Activated T-cell treated with anti-CD3 and anti-CD28 coated beads for 48 hours (primary cell): ENCODE data around the gene TBC1D8.

ENCODE experiments used
- DNase-seq: peaks from one replicate; pipeline ENCODE4 v3.0.0-alpha.2; 2020; ENCODE audit warnings: low read depth

TBC1D8 gene

DNA sequence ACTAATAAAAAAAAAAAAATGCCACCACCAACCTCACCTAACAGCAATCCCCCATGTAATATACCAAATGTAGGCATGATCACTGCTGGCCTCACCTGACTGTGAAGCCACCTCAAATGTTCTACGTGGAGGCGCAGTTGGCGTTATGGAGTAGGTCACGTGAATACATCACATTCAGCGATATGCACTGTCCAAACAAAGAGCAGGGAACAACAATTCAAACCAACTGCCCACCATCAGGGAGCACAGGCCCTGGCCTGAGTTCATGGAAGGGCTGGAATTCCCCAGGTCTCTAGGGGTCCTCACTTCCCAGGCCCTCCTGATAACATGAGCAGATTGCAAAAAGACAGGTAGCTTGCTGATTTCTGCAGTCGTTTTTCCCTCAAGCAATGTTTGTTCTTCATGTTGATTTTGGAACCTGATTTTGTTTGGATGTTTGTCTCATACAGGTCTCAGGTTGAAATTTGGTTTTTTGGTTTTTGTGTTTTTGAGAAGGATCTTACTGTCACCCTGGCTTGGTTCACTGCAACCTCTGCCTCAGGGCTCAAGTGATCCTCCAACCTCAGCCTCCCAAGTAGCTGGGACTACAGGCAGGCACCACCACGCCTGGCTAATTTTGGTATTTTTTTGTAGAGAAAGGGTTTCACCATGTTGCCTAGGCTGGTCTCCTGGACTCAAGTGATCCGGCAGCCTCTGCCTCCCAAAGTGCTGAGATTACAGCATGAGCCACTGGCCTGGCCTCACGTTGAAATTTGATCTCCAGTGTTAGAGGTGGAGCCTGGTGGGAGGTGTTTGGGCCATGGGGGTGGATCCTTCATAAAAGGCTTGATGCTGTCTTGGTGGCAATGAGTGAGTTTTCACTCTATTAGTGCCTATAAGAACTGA lies 15.5 kb downstream of the TBC1D8 start:
- no peak for DNase-seq

DNA sequence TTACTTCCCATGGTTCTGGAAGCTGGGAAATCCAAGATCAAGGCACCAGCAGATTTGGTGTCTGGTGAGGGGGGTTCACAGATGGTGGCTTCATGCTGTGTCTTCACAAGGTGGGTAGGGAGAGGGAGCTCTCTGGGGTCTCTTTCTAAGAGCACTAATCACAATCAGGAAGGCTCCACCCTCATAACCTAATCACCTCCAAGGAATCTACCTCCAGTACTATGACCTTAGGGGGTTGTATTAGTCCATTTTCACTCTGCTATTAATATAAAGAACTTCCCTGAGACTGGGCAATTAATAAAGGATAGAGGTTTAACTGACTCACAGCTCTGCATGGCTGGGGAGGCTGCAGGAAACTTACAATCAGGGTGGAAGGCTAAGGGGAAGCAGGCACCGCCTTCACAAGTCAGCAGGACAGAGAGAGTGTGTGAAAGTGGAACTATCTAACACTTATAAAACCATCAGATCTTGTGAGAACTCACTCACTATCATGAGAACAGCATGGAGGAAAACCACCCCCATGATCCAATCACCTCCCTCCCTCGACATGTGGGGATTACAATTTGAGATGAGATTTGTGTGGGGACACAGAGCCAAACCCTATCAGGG lies 17.6 kb downstream of the TBC1D8 start:
- no peak for DNase-seq

DNA sequence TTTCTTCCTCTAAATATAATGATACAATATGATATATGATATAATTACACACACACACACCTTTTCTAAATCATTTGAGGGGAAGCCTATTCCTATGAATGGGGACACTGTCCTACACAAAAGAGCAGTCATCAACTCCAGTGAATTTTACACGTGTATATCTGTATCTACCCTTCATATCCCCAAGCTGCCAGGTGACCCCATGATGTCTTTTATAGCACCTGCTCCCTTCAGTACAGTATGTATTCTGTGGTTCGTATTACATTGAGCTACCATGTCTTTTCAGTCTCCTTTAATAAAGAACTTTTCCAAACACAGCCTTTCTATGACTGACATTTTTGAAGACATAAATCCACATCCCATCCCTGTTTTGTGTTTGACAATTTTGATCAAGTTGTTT lies 19.0 kb downstream of the TBC1D8 start:
- DNase-seq = no peak

DNA sequence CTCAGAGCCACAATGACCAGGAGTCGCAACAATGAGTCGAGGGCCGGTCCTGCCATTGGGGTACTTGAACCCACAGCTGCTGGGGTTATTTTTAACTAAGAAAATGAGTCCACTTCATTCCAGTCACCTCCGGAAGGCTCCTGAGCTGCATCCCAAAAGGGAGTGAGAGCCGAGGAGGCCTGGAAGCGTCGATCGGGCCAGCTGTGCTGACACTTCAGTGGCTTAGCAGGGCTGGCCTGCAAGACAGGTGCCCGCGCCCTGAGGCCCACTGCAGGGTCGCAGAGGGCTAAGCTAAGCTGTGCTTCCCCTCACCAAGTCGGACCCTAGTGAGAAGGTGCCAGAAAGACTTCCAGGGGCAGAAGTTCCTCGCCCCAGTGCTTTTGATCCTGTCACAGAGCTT lies 21.1 kb downstream of the TBC1D8 start:
- DNase-seq = no peak

DNA sequence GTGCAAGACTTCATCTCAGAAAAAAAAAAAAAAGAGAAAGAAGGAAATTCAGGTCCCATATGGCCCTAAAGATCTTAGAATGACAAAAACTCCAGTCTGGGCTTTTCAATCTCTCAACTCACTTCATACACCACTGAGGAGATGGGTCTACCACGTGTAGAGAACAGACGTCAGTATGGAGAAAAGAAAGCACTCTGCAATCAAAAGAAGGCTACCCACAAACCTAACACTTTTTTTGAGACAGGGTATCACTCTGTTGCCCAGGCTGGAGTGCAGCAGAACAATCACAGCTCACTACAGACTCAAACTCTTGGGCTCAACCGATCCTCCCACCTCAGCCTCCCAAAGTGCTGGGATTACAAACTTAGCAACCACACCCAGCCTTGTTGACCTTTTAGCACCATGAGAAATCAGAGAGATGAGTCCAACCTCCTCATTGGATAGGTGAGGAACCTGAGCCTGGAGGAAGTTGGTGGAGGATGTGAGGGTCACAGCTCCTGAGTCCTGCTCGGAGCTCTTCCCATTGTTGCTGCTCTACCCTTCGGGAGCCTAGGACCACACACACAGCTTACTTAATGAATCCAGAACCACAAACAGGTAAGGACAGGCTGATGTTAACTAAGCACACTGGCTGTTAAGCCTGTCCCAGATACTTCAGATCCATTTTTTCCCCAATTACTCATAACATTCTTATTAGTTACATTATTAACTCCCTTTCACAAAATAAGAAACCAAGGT lies 23.7 kb downstream of the TBC1D8 start:
- no peak for DNase-seq

DNA sequence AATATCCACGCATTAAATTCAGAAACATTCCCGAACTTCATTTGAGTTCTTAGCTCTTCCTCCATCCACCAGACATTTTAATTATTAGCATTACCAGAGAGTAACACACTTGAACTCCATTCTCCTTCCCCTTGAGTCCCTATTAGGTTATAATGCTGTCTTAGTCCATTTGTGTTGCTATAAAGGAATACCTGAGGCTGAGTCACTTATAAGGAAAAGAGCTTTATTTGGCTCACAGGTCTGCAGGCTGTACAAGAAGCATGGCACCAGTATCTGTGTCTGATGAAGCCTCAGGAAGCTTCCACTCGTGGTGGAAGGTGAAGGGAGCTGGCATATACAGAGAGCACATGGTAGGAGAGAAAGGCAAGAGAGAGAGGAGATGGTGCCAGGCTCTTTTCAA lies 25.4 kb downstream of the TBC1D8 start:
- no peak for DNase-seq

DNA sequence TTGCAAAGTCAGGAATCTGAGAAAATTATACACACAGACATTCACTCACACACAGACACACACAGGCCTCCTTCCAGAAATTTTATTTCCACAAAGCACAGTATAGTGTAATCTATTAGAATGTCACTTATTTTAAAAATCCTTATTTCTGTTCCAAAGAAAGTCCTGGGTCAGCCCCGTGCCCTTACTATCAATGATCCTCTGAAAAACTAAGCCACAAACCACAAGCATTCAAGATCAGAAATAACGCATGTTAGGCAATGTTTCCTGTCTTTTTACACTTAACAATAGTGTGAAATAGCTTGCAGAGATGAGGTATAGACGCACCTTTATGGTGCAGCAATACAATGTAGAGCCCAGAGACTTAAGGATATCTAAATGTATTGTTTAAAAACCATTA lies 25.8 kb downstream of the TBC1D8 start:
- no peak for DNase-seq

DNA sequence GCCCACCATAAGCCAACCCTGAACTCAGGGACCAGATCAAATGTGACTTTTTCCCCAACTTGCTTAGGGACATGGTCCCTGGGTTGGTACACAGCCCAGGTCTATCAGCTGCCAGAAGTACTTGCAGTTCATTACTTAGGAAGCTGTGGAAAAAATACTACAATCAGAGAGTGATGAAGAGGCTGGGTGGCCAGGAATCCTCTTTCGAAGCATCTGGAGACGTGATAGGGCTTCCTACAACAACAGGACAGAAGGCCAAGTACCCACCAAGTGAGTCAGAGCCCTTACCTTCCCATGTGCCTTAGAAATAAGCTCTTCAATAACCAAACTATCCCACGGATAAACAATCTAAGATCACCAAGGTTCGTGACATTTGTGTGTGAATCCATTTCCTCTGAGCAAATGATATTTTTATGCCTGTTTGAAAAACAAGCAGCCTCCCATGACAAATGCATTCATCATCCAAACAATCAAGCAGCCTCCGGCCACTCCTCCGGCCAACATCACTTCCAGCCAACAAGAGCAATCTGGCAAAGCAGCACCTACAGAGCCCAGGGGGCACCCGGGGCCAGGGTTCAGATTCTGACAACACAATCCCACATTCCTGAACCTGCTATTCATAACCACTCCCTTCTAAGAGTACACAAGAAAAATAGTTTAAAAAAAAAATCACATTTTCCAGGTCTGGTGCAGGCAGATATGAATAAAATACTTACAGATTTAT lies 26.4 kb downstream of the TBC1D8 start:
- no peak for DNase-seq

DNA sequence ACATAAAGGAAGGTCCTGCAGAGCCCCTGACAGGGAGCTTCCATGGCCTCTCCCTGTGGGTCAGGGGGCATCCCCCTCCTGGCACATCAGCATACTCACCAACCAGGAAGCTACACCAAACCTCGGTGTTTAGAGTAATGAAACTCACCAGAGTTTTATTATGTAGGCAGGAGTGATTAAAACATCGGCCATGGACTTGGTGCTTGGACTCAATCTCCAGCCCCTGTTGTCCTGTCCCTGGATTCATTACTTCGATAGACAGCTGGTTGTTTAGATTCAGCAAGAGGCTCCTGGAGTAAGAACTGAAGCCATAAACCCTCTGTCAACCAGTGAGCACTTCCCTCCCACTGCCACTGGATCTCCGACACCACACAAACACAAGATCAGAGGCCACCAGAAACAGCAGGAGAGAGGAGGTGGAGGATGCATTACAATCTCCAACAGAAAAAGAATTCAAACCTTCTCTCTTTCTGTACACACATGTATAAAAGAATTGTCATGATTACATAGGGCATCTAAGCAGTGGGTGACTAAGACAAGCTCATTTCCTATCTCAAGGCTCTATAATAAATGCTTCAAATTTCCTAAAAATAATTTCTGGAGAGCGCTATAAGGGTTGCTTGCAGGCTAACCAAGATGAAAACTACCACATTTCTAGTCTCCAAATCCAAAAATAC lies 27.2 kb downstream of the TBC1D8 start:
- DNase-seq = no peak

DNA sequence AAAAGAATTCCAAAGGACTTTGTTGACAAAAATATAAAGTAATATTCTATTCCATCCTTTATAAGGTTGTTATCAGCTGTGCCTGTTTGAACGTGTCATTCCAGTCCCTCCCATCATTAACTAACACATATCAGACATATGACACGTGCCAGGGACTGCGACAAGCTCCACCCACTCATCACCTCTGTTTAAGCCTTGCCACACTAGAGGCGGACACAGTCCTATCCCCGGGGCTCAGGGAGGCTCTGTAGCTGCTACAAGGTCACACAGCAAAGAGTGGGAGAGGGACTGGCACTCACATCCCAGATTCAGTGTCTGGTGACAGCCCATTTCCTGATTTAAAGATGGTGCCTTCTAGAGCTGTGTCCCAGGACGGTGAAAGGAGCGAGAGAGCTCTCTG lies 30.0 kb downstream of the TBC1D8 start:
- no peak for DNase-seq

DNA sequence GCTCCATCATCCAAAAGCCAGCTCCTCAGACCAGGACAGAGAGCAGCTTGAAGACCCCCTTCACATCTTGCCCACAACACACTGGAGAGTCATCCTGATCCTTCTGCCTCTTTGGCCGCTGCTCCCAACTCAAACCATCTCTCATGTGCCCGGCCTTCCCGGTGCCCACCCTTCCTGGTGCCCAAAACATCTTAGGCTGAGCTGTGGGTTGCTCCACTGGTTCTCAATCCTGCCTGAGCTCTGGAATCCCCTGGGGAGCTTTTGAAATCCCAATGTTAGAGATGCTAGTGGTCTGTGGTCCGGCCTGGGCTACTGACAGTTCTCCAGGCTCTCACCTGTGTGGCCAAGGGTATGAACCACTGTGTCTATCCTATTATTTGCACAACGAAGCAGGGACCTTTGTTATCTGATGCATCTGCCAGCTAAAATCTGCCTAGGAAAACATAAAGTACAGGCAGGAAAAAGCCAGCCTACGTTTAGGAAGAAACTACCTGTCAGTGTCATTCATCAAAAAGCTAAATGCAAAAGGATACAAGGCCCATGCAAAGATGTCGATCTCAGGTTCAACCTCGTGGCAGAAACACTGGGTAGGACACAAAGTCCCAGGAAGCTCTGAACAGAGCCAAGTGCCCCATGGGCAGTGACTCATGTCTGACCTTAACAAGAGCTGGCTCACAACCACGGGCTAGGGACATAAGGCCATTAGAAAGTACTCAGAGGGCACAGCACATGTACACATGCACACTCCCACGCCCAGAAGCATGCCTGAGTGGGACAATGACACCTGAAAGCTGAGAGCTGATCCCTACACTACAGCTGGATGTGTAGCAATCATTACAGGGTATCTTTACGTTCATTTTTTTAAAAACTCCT lies 30.8 kb downstream of the TBC1D8 start:
- no peak for DNase-seq

DNA sequence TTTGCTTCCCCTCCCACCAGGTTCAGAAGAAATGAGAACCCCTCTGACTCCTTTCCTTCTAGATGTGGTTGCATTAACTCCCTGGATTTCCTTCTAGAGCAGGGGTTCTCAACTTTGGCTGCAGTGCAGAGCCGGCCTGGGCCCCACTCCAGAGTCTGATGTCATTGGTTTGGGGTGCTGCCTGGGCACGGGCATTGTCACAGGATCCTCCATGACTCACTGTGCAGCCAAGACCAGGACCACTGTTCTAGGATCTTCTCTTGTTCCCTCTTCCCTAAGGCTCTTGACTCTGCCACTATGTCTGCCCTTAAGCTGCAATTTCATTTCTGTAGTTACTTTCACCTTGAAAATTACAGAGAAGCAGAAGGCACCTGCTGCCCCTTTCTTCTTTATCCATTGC lies 31.8 kb downstream of the TBC1D8 start:
- no peak for DNase-seq

DNA sequence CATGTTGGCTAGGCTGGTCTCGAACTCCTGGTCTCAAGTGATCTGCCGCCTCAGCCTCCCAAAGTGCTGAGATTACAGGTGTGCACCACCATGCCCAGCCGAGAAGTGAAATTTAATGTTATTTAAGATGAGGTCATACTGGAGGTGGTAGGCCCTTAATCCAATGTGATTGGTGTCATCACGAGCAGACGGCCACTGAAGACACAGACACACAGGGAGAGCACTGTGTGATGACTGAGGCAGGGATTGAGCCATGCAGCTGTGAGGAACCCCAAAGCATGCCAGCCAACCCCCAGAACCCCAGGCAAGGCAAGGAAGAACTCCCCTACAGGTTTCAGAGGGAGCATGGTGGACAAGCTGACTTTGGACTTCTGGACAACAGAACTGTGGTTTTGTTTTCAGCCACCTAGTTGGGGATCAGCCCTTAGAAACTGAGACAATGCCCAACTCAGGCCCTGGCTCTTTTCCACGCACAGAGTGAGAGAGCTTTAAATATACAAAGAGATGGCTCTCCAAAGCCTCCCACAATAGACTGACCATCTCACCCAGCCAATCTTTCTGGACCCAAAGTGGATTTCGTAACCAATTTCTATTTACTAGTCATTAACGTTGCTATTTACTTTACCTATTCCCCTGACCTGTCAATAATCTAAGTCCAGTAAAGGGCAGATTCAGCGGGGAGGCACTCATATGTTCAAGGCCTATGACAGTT lies 34.2 kb downstream of the TBC1D8 start:
- no peak for DNase-seq

DNA sequence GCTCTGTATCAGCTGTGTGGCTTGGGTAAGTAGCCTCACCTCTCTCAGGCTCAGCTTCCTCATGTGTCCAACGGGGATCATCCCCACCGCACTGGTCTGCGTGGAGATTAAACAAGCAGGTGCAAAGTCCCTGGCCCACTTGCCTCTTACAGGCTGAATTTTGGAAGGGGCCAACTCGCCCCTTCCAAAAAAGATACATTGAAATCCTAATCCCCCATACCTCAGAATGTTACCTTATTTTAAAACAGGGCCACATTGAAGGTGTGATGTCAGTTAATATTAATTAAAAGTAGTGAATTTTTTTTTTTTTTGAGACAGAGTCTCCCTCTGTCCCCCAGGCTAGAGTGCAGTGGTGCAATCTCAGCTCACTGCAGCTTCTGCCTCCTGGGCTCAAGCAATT lies 34.8 kb downstream of the TBC1D8 start:
- no peak for DNase-seq

DNA sequence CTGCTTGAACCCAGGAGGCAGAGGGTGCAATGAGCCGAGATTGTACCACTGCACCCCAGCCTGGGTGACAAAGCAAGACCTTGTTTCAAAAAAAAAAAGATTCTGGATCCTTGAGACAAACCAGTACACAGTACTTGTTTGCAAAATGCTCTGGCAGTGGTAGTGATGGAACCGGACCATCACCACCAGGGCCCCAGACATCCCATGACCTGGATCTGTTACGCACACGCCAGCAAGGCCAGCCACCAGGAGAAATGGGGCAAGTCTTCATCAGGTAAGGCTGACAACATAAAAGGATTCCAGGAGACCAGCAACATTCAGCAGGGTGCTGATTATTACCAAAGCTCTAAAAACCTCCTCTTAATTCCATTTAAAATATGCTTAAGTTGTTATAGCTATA lies 35.5 kb downstream of the TBC1D8 start:
- no peak for DNase-seq

DNA sequence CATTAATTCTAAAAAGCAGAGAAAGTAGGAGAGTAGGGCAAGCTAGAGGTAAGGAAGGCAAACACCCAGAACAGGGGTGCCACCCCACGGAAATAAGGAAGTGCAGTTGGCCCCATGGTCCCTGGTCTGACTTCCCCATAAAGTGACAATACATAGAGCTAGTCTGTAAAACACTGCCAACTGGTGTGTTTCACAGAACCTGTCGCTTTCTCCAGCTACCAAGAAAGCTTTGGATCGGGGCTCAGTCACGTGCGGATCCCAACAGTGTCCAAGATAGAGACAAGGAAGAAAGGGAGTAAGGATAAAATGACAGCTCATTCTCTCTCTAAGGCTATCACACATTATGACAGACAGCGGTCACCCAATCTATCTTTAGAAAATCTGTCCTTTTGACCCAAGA lies 36.4 kb downstream of the TBC1D8 start:
- no peak for DNase-seq

DNA sequence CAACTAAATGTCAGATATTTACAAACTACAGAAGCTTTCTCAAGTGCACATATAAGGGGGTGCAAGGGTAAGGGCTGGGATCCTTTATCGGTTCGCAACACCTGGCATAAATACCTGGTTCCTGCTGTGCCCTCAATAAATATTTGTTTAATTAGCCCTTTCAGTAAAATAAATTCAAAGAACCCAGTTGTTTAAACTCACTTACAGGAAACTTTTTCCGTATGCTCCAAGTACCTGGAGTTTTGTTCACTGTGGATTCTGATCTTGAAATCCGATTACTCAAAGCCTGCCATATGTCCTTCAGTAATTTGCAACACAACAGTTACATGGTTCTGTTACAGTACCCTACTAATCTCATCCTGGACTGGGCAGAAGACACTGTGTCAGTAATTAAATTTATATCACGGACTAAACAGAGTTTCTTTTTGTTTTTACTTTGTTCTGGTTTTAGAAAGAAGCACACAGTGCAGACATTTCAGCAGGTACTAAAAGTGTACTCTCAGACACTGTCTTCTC lies 36.9 kb downstream of the TBC1D8 start:
- DNase-seq = no peak

DNA sequence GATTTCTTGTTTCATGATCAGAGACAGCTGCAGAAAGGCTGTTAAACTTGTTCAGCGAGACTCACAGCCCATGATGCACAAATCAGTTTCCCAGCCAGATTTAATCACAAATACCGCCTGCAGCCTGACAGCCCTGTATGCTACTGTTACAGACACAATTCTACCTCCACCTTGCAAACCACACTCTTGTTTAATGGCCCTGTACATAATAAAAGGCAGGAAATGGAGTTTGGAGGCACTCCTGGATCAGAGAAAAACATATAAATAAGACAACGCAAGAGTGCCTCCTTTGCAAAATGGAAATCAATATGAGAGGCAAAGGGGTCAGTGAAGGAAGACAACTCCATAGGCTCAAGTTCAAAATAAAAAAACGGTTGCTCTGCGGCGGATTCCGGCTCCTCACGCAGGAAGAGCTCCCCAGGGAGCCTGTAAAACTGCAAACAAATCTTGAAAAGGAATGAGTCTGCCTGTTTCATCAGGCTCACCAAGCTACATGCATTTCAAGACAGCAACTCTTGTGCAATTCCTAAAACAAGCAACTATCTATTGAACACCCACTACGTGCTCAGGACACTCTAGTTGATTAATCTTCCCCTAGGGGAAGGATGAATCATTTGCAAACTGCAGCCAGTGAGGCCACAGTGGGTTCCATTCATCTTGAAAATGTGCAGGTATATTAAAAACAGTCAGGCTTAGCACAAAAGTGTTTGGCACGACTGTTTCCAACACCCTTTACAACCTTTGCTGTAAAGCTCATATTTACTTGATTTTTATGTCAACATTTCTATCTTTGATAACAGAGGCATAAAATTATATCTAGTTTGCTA lies 37.5 kb downstream of the TBC1D8 start:
- DNase-seq = no peak

DNA sequence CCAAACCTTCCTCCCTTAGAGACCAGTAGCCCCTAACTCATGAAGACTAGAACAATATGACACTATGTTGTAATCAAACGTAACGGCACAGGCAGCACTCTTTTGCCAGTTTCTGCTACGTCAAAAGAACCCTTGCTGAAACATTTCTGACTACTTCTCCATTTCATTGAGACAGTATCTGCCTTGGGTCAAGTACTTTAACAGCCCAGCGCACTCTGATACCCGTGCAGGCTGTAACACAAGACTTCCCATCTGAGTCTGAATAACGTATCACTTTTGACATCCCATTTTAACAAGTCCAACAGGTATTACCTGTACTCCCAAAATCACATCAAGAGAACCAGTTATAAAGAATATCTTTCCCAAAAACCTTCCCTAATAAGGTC lies 38.4 kb downstream of the TBC1D8 start:
- DNase-seq = no peak
